Duodenal mucosa (tissue), 2 donors: ENCODE measurements around the gene HTT-AS.
A peak's percentile ranks its signal among the peaks of the same experiment; 100 is the strongest.

Experiments used
- H3K27ac ChIP-seq: one replicate; pipeline ENCODE4 v1.7.0; 2013; ENCODE audit warnings: low read depth, low read length
- H3K27me3 ChIP-seq, 2 donors: one replicate each; pipeline ENCODE4 v1.7.0; 2013; ENCODE audit warnings: low read length in 2 of 2, control low read depth in 1 of 2; ENCODE audit not compliant: insufficient read depth in 2 of 2, control insufficient read depth in 1 of 2
- H3K36me3 ChIP-seq, 2 donors: one replicate each; pipeline ENCODE4 v1.7.0; 2013; ENCODE audit warnings: low read length in 2 of 2, control low read depth in 1 of 2; ENCODE audit not compliant: insufficient read depth in 2 of 2, control insufficient read depth in 1 of 2
- H3K4me1 ChIP-seq, 2 donors: one replicate each; pipeline ENCODE4 v1.7.0; 2013; ENCODE audit warnings: low read length in 2 of 2, control low read depth in 1 of 2; ENCODE audit not compliant: insufficient read depth in 2 of 2, control insufficient read depth in 1 of 2
- H3K4me3 ChIP-seq, 2 donors: one replicate each; pipeline ENCODE4 v1.7.0; 2013; ENCODE audit warnings: low read length in 2 of 2, low read depth in 1 of 2
- H3K9ac ChIP-seq, 2 donors: one replicate each; pipeline ENCODE4 v1.7.0; 2013; ENCODE audit warnings: low read length in 2 of 2, low read depth in 1 of 2
- H3K9me3 ChIP-seq, 2 donors: one replicate each; pipeline ENCODE4 v1.7.0; 2013; ENCODE audit warnings: low read length in 2 of 2, control low read depth in 1 of 2; ENCODE audit not compliant: control insufficient read depth in 1 of 2

Gene HTT-AS

GRCh38 chr4:3091464-3091863, 17.1 kb upstream of the HTT-AS start:
- no peaks in the 10 kb centered on the region for H3K27me3 ChIP-seq
- no peak overlapping the region for H3K4me3 ChIP-seq
- no peaks in the 10 kb centered on the region for H3K9me3 ChIP-seq
- peaks cover 0 to 24% of the 10 kb centered on the region in 2 donors for H3K36me3 ChIP-seq
- no peak overlapping the region for H3K27ac ChIP-seq
- H3K9ac ChIP-seq, result no peak overlapping the region
- no peaks in the 10 kb centered on the region for H3K4me1 ChIP-seq

- Histone ChIP-seq H3K27me3 (no peaks in the 10 kb centered on the region), H3K27ac (no peak overlapping the region), H3K4me1 (peaks cover 10% of the 10 kb centered on the region in 2 donors), H3K9me3 (no peaks in the 10 kb centered on the region), H3K9ac (no peak overlapping the region), H3K36me3 (peaks cover 0 to 9% of the 10 kb centered on the region in 2 donors), H3K4me3 (no peak overlapping the region)
Measured at GRCh38 chr4:3087115-3087797, 12.9 kb upstream of the HTT-AS start.

- Histone ChIP-seq H3K4me1 (peaks cover 10% of the 10 kb centered on the region in 2 donors), H3K4me3 (no peak overlapping the region), H3K36me3 (peaks cover 0 to 9% of the 10 kb centered on the region in 2 donors), H3K9me3 (no peaks in the 10 kb centered on the region), H3K27me3 (no peaks in the 10 kb centered on the region), H3K27ac (no peak overlapping the region), H3K9ac (no peak overlapping the region)
Measured at GRCh38 chr4:3085948-3086670, 11.8 kb upstream of the HTT-AS start.

- no peak overlapping the region for H3K4me3 ChIP-seq
- peaks cover 10 to 16% of the 10 kb centered on the region in 2 donors for H3K4me1 ChIP-seq
- H3K36me3 ChIP-seq, result peaks cover 0 to 9% of the 10 kb centered on the region in 2 donors
- no peaks in the 10 kb centered on the region for H3K27me3 ChIP-seq
- no peak overlapping the region for H3K27ac ChIP-seq
- no peaks in the 10 kb centered on the region for H3K9me3 ChIP-seq
- no peak overlapping the region for H3K9ac ChIP-seq
Measured at GRCh38 chr4:3083732-3084131, 9.4 kb upstream of the HTT-AS start.

- Histone ChIP-seq H3K27me3 (no peaks in the 10 kb centered on the region), H3K36me3 (peaks cover 0 to 9% of the 10 kb centered on the region in 2 donors), H3K4me3 (no peak overlapping the region), H3K27ac (no peak overlapping the region), H3K4me1 (peaks cover 11 to 16% of the 10 kb centered on the region in 2 donors), H3K9me3 (no peaks in the 10 kb centered on the region), H3K9ac (no peak overlapping the region)
Measured at GRCh38 chr4:3082925-3083515, 8.7 kb upstream of the HTT-AS start.

GRCh38 chr4:3079694-3080123, 5.4 kb upstream of the HTT-AS start:
- H3K27ac ChIP-seq, result no peak overlapping the region
- H3K9ac ChIP-seq, result no peak overlapping the region
- no peaks in the 10 kb centered on the region for H3K36me3 ChIP-seq
- H3K9me3 ChIP-seq, result no peaks in the 10 kb centered on the region
- H3K4me1 ChIP-seq, result peaks cover 21 to 25% of the 10 kb centered on the region in 2 donors
- no peaks in the 10 kb centered on the region for H3K27me3 ChIP-seq
- no peak overlapping the region for H3K4me3 ChIP-seq

GRCh38 chr4:3077796-3078195, 3.5 kb upstream of the HTT-AS start:
- Histone ChIP-seq H3K27ac (no peak overlapping the region), H3K36me3 (no peaks in the 10 kb centered on the region), H3K9me3 (no peaks in the 10 kb centered on the region), H3K4me3 (no peak overlapping the region), H3K4me1 (peaks cover 19 to 20% of the 10 kb centered on the region in 2 donors), H3K9ac (no peak overlapping the region), H3K27me3 (no peaks in the 10 kb centered on the region)

GRCh38 chr4:3075652-3075981, 1.3 kb upstream of the HTT-AS start:
- no peaks in the 10 kb centered on the region for H3K36me3 ChIP-seq
- peak overlapping the region; percentile 85 to 98 for H3K4me3 ChIP-seq
- H3K4me1 ChIP-seq, result peaks cover 15 to 19% of the 10 kb centered on the region in 2 donors
- no peaks in the 10 kb centered on the region for H3K27me3 ChIP-seq
- no peaks in the 10 kb centered on the region for H3K9me3 ChIP-seq
- no peak overlapping the region for H3K27ac ChIP-seq
- H3K9ac ChIP-seq, result peak overlapping the region; percentile 8 to 95

GRCh38 chr4:3074846-3075651, 711 bp upstream of the HTT-AS start:
- H3K27me3 ChIP-seq, result no peaks in the 10 kb centered on the region
- H3K9me3 ChIP-seq, result no peaks in the 10 kb centered on the region
- peak overlapping the region; percentile 95 for H3K27ac ChIP-seq
- H3K4me1 ChIP-seq, result peaks cover 15 to 19% of the 10 kb centered on the region in 2 donors
- H3K4me3 ChIP-seq, result peak overlapping the region; percentile 85 to 98
- H3K9ac ChIP-seq, result peak overlapping the region; percentile 86 to 95
- no peaks in the 10 kb centered on the region for H3K36me3 ChIP-seq
